WTC11 (cell line): Measurements from ENCODE around the gene FMC1.

Experiments used
- ATF6 ChIP-seq: sonication (generic); formaldehyde crosslinking; IDR thresholded peaks from 2 replicates; pipeline ENCODE4 v1.8.1; 2023; ENCODE audit warnings: mild to moderate bottlenecking, missing genetic modification reagents
- ELF4 ChIP-seq: sonication (generic); formaldehyde crosslinking; IDR thresholded peaks from 2 replicates; pipeline ENCODE4 v1.8.1; 2022; ENCODE audit warnings: low read depth, mild to moderate bottlenecking, moderate library complexity, missing genetic modification reagents
- MXD4 ChIP-seq: fragments of 250-450 bp; sonication (Bioruptor Pico); IDR thresholded peaks from 2 replicates; pipeline ENCODE4 v1.8.0; 2021; ENCODE audit warnings: mild to moderate bottlenecking, moderate library complexity, borderline replicate concordance
- NR1H2 ChIP-seq: sonication (generic); formaldehyde crosslinking; IDR thresholded peaks from 2 replicates; pipeline ENCODE4 v1.9.0; 2021; ENCODE audit warnings: mild to moderate bottlenecking, moderate library complexity, missing genetic modification reagents
- SMAD4 ChIP-seq: sonication (generic); formaldehyde crosslinking; IDR thresholded peaks from 2 replicates; pipeline ENCODE4 v1.8.0; 2022; ENCODE audit warnings: mild to moderate bottlenecking, missing genetic modification reagents
- SP1 ChIP-seq: sonication (generic); formaldehyde crosslinking; conservative IDR thresholded peaks from 2 replicates; pipeline ENCODE4 v1.8.1; 2022; ENCODE audit warnings: missing genetic modification reagents
- TP53 ChIP-seq: sonication (generic); formaldehyde crosslinking; IDR thresholded peaks from 2 replicates; pipeline ENCODE4 v1.8.1; 2023; ENCODE audit warnings: mild to moderate bottlenecking, missing genetic modification reagents
- ZNF263 ChIP-seq: sonication (generic); formaldehyde crosslinking; IDR thresholded peaks from 2 replicates; pipeline ENCODE4 v1.8.1; 2022; ENCODE audit warnings: low read depth, mild to moderate bottlenecking, moderate library complexity, missing genetic modification reagents
- TF ChIP-seq, protein P1 (sequence below): fragments of 200-600 bp; IDR thresholded peaks from 2 replicates; pipeline ENCODE4 v1.8.0; 2022; ENCODE audit warnings: antibody characterized with exemption

GRCh38 chr7:139339698-139340036 lies 1.5 kb upstream of the FMC1 start:
- TF ChIP-seq, protein P1, sequence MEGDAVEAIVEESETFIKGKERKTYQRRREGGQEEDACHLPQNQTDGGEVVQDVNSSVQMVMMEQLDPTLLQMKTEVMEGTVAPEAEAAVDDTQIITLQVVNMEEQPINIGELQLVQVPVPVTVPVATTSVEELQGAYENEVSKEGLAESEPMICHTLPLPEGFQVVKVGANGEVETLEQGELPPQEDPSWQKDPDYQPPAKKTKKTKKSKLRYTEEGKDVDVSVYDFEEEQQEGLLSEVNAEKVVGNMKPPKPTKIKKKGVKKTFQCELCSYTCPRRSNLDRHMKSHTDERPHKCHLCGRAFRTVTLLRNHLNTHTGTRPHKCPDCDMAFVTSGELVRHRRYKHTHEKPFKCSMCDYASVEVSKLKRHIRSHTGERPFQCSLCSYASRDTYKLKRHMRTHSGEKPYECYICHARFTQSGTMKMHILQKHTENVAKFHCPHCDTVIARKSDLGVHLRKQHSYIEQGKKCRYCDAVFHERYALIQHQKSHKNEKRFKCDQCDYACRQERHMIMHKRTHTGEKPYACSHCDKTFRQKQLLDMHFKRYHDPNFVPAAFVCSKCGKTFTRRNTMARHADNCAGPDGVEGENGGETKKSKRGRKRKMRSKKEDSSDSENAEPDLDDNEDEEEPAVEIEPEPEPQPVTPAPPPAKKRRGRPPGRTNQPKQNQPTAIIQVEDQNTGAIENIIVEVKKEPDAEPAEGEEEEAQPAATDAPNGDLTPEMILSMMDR = no peak
- TF ChIP-seq ZNF263 (CRISPR knock-in tag) (no peak), SMAD4 (CRISPR knock-in tag) (no peak), MXD4 (CRISPR knock-in tag) (no peak), ELF4 (no peak), TP53 (CRISPR knock-in tag) (no peak), NR1H2 (CRISPR knock-in tag) (no peak), ATF6 (CRISPR knock-in tag) (no peak), SP1 (CRISPR knock-in tag) (no peak)
